H4 (cell line): ENCODE measurements around the gene GNAI2. TPM values are rescaled to one million over a fixed set of nuclear protein-coding genes. Genes with fewer than 3 reads are reported as not detected.
"Not testable (repeated sequence)": the region's sequence is repeated elsewhere in the genome, so short reads cannot be mapped to it uniquely, and the experiment has no call there.

Source experiments
- DNase-seq: peaks from one replicate; pipeline ENCODE4 v3.0.0-alpha.2; 2015; ENCODE audit warnings: low spot score
- total RNA-seq: library from RNA; depleted of rRNA; stranded (reverse); fragments of >200 nt; shearing (Covaris generic); gene quantifications from 2 replicates; pipeline ENCODE4 v1.2.3, GENCODE V29; 2014

Gene GNAI2
- total RNA-seq, 1 experiment from 2014 or later, result 127 TPM

- DNase-seq, result peak; percentile 91
Measured at GRCh38 chr3:50264383-50264963, 28.5 kb downstream of the GNAI2 start.

DNA sequence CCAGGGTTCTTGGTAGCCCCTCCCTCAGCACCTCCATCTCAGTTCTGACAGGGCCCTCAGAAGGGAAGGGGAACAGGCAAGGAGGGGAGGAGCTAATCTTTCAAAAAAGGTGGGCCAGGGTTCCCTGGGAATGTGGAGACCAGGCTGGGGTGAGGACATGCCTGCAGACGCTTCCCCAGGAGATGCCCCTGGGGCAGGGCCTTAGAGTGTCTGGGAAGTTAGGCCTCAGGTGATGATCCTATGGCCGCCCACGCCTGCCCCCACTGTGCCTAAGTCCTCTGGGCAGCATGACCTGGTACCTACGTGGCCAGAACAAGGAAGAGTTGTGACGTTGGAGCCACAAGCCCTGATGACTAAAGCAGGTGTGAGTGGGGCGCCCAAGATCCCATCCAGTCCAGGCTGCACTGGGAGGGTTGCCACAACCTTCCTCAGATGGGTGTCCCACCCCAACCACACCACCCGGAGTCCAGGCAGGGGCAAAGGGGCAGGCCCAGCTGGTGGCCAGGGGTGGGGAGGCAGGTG, 29.0 kb downstream of the GNAI2 start:
- peak; percentile 39 for DNase-seq

GRCh38 chr3:50265571-50265970, 29.6 kb downstream of the GNAI2 start:
- no peak for DNase-seq

DNA sequence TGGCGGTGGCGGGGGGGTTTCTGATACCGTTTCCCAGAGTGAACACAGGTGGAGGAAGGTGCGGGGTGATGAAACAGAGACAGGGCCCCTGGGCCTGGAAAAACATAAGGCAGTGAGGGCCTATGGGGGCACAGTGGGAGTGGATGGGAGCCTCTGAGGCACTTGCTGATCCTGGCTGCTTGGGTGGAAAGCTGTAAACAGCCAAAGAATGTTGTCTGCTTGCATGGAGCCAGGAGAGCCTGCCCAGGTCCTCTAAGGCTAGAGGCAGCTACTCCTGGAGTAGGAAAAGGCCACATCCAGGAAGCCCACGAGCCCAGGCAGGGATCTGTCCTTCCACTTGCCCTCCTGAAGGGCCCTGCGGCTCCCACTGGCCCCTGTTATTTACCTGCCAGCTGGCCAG, 30.0 kb downstream of the GNAI2 start:
- DNase-seq, result no peak

DNA sequence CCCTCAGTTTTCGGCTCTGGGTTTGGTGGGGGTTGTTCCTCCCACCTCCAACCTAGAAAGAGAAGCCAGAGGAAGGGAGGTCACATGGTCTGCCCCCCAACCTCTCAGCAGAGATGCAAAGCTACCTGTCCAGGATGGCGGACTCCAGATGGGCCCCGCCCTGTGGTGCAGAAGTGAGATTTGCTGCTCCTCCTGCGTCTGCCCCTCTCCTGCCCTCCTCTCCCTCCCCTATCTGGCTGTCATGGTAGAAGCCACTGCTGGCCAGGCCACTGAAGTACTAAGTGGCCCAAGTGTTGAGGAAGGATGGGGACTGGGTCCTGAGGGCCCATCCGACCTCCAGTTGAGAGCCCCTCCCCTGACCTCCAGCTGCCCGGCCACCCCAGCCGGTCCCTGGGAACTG, 30.8 kb downstream of the GNAI2 start:
- no peak for DNase-seq

DNA sequence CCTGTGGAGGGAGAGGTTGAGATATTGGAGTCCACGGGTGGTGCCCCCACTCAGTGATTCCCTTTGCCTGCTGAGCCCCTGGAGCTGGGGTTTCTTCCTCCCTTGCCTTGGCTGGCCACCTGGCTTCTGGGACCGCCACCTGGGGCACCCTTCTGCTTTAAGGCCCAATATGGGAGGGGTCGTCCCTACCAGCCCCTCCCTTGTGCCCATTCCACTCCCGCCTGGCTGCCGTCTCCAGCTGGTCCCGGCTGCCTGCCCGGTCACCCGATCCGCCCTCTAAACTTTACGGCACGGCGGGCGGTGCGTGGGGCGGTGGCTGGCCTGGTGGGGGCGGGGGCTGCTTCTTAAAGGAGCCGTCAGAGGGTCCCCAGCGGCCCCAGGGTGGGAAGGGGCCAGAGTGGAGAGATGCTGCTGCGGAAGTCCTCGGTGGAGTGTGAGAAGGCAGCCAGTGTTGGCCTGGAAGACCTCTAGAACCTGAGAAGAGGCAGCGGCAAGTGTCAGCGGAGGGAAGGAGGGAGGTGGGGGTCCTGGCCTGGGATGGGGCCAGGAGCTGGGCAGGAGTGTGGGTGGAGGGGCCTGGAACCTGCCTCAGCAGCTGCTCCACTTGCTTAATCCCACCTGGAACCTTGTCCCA, 31.4 kb downstream of the GNAI2 start:
- DNase-seq, result no peak

DNA sequence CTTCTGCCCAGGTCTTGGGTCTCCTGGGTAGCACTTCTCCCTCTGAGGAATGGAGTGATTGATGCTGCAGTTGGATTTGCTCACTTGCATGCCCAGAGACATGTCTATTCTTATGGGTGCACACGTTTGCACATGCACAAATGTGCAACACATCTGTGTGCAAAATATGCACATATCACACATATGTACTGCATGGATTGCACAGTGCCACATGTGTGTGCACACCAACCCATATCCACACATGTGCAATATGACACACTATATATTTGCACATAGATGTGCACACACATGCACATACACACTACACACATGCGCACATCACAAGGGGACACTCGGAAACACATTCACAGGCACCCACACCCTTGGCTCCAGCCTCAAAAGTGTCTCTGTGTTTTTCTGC, 32.3 kb downstream of the GNAI2 start:
- no peak for DNase-seq

GRCh38 chr3:50268703-50269451, 32.9 kb downstream of the GNAI2 start, which contains the start of gene SEMA3B:
Gene SEMA3B, plus strand, starts transcription at chr3:50269147. Its CDS starts 94 bp downstream, at chr3:50269241.
- DNase-seq, result peak; percentile 80

GRCh38 chr3:50269460-50269859, 33.5 kb downstream of the GNAI2 start:
- no peak for DNase-seq

DNA sequence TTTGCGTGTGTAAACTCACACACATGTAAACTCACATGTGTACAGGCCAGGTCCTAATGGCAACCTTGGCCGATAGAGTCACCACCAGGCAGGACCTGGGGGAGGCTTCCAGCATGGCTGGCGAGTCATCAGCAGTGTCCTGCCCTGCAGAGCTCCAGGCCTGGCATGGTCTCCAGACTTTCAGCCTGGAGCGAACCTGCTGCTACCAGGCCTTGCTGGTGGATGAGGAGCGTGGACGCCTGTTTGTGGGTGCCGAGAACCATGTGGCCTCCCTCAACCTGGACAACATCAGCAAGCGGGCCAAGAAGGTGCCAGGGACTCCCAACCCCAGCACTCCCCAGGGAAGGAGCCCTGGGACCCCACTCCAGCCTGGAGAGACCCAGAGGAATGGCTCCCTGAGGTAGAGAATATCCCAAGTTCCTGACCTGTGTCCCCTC, 34.0 kb downstream of the GNAI2 start:
- no peak for DNase-seq

- DNase-seq, result no peak
Measured at GRCh38 chr3:50270422-50271224, 34.6 kb downstream of the GNAI2 start.

DNA sequence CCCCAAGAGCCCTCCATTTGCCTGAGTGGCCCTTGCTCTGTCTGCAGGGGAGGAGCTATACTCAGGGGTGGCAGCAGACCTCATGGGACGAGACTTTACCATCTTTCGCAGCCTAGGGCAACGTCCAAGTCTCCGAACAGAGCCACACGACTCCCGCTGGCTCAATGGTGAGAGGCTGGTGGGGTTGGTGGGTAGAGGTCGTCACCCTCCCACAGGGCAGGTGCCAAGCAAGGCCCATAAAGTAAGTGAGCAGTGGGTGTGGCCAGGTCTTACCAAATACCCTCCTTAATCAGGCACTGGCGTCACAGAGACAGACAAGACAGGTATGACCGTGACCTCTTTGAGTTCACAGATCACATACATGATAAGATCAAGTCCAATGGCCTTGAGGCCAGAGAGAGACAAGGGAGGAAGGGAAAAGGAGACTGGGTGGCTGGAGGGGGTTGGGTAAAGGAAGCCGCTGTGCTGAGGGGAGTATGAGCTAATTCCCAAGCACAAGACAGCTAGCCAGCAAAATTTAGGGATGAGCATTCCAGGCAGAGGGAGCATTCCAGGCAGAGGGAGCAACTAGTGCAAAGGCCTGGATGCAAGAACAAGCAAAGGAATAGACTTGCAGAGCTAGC, 35.4 kb downstream of the GNAI2 start:
- DNase-seq, result no peak

- DNase-seq, result not testable (repeated sequence)
Measured at GRCh38 chr3:50272538-50272910, 36.5 kb downstream of the GNAI2 start.

- peak; percentile 34 for DNase-seq
Measured at GRCh38 chr3:50272911-50273688, 37.1 kb downstream of the GNAI2 start.

GRCh38 chr3:50273689-50274065, 37.7 kb downstream of the GNAI2 start:
- no peak for DNase-seq

GRCh38 chr3:50274371-50275104, 38.5 kb downstream of the GNAI2 start:
- no peak for DNase-seq

GRCh38 chr3:50275141-50275995, 39.4 kb downstream of the GNAI2 start:
- no peak for DNase-seq

GRCh38 chr3:50275996-50276761, 40.2 kb downstream of the GNAI2 start:
- no peak for DNase-seq
